Muscle layer of duodenum (tissue), 2 donors: Measurements from ENCODE around the gene EDN2.

Source experiments
- H3K27ac ChIP-seq: one replicate; pipeline ENCODE4 v1.7.0; 2013; ENCODE audit warnings: mild to moderate bottlenecking, low read length
- H3K27me3 ChIP-seq: one replicate; pipeline ENCODE4 v1.7.0; 2013; ENCODE audit warnings: low read depth, mild to moderate bottlenecking, control low read depth, low read length
- H3K36me3 ChIP-seq, 2 donors: one replicate each; pipeline ENCODE4 v1.7.0; 2013; ENCODE audit warnings: low read length in 2 of 2, control low read depth in 1 of 2, mild to moderate bottlenecking in 1 of 2; ENCODE audit not compliant: insufficient read depth in 2 of 2, control insufficient read depth in 1 of 2
- H3K4me1 ChIP-seq, 2 donors: one replicate each; pipeline ENCODE4 v1.7.0; 2013; ENCODE audit warnings: low read length in 2 of 2, mild to moderate bottlenecking in 2 of 2, control low read depth in 1 of 2, moderate library complexity in 1 of 2; ENCODE audit not compliant: insufficient read depth in 2 of 2, control insufficient read depth in 1 of 2
- H3K4me3 ChIP-seq, 2 donors: one replicate each; pipeline ENCODE4 v1.7.0; 2013; ENCODE audit warnings: low read length in 2 of 2, low read depth in 1 of 2, mild to moderate bottlenecking in 1 of 2
- H3K9me3 ChIP-seq, 2 donors: one replicate each; pipeline ENCODE4 v1.7.0; 2013; ENCODE audit warnings: low read length in 2 of 2, control low read depth in 1 of 2, mild to moderate bottlenecking in 1 of 2; ENCODE audit not compliant: control insufficient read depth in 1 of 2
- donor health status: healthy.

EDN2 gene

DNA sequence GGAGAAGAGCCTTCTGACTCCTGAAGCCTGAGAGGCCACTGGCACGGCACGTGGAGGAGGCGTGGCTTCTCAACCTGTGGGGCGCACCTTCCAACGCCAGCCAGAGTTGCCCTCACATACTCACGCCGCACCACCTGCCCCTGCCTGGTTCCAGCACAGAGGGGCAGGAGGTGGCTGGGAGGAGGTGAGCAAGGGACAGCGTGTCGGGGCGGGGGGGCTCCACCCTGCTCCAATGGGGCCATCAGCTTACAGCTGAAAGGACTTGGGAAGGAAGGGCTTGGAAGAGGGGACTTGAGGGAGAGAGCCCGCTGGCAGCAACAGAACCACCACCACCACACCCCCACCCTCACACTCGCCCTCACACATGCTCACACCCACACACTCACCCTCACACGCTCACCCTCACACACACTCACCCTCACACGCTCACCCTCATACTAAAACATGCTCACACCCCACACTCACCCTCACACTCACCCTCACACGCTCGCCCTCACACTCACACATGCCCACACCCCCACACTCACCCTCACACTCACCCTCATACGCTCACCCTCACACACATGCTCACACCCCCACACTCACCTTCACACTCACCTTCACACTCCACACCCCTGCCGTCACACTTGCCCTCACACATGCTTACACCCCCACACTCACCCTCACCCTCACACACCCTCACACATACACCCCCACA, 41.6 kb upstream of the EDN2 start:
- H3K36me3 ChIP-seq = peaks cover 0 to 4% of the 10 kb centered on the region in 2 donors
- H3K4me1 ChIP-seq = no peaks in the 10 kb centered on the region
- H3K9me3 ChIP-seq = no peaks in the 10 kb centered on the region
- H3K27ac ChIP-seq = no peak overlapping the region
- H3K4me3 ChIP-seq = no peak overlapping the region
- no peaks in the 10 kb centered on the region for H3K27me3 ChIP-seq

DNA sequence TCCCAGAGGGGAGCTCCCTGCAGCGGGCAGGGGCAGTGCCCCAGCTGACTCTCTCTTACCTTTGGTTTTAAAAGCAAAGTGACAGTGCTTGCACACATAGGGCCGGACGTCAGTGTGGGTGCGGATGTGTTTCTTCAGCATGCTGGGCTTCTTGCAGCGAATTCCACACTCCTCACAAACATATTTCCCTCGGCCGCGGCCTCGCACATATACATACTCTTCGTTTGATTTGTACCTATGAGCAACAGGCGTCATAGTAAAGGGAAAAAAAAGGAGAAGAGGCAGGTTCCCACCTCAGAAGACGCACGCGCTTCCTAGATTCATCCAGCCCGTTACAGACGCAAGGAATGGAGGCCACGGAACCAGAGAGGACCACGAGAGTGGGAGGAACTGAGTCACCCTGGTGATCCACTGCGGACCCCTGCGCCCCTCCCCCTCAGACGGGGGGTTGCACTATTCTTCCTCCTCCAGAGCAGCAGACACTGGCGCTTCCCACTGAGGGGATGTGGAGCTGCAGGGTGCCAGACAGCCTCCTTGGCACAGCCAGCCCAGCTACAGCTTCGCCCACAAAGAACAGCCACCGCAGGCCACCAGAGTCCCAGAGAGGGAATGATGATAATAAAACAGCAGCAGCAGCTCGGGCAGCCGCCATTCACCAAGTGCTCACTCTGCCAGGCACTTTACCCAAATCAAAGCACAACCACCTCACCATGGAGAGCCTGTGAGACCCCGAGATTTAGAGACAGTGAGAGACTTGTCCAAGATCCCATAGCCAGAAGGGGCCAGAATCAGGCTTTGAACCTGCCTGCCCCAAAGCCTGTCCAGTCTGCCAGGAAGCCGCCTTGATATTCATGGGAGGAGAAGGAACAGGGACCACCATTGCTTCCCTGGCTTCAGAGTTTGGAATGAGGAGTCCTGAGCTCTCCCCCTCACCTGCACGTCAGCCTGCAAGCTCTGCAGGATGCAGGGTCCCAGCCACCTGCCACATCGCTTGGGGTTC, 40.5 kb upstream of the EDN2 start:
- Histone ChIP-seq H3K9me3 (no peaks in the 10 kb centered on the region), H3K27me3 (no peaks in the 10 kb centered on the region), H3K36me3 (peaks cover 0 to 4% of the 10 kb centered on the region in 2 donors)

DNA sequence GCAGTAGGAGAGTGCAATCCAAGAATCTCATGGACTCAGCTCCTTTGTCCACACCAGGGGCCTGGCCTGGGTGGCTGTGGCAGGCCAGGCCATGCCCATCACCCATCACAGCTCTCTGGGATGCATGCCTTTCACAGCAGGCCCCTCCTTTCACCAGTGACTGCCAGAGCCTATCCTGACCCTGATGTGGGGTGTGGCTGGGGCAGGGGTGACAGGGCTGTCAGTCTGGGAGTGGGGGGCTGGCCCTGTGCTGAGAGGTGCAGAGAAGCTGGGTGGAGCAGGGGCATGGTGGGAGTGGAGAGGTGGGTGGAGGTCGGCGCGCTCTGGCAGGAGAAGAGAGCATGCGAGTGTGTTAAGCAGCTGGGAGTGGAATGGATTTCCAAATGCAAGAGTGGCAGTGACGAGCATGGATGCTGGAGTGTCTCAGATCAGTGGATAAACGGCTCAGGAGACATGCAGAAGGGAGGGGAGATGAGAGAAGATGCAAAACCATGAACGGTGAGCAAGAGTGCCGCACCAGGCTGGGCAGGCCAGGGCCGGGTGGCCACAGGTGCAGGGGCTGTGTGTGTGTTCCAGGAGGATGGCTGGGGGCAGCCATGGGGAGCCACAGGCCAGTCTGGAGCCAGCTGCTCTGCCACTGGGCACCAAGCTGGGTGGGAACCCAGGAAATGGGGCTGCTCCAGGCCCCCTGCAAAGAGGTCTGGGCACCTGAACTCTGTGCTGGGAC, 39.6 kb upstream of the EDN2 start:
- Histone ChIP-seq H3K36me3 (peaks cover 0 to 4% of the 10 kb centered on the region in 2 donors), H3K27ac (no peak overlapping the region), H3K9me3 (no peaks in the 10 kb centered on the region), H3K4me3 (no peak overlapping the region), H3K27me3 (no peaks in the 10 kb centered on the region), H3K4me1 (no peaks in the 10 kb centered on the region)

More for the DNA sequence above, 40.5 kb upstream of the EDN2 start:
- no peak overlapping the region for H3K27ac ChIP-seq
- H3K4me3 ChIP-seq = no peak overlapping the region
- no peaks in the 10 kb centered on the region for H3K4me1 ChIP-seq

DNA sequence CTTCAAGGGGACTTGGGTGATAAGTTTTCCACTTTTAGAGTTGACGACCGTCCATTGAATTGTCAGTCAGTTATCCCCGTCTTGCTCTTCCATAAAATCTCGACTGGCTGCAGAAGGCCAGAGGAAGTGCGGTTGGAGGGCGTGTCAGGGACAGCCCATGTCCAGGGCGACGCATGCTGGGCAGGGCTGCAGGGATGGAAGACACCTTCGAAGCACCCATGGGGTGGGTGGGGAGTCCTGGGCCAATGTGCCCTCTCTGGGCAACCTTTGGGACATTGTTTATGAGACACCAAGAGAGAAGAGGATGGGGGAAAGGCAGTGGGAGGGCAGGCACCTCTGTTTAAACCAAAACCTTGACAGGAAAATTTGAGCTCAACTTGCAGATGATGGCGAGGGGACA, 38.6 kb upstream of the EDN2 start:
- peaks cover 0 to 4% of the 10 kb centered on the region in 2 donors for H3K36me3 ChIP-seq
- no peaks in the 10 kb centered on the region for H3K27me3 ChIP-seq
- H3K4me1 ChIP-seq = no peaks in the 10 kb centered on the region
- H3K4me3 ChIP-seq = no peak overlapping the region
- no peak overlapping the region for H3K27ac ChIP-seq
- H3K9me3 ChIP-seq = no peaks in the 10 kb centered on the region

DNA sequence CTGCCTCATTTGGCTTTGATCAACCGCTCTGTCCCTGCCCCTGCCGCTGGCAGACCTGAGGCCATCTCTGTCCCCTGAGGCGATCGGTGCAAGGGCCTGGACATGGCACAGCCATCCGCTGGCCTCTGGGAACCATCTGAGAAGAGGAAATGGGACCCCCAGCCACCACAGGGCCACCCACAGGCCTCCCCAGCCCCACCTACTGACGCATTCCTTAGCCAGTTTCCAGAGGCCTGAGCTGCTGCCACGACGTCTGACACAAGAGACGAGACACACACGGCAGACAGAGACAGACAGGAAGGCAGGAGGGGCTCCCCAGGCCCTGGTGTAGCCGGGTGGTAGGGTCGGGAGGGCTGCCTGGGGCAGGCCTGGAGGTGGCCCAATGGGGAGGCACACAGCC, 37.3 kb upstream of the EDN2 start:
- no peak overlapping the region for H3K4me3 ChIP-seq
- no peak overlapping the region for H3K27ac ChIP-seq
- H3K9me3 ChIP-seq = no peaks in the 10 kb centered on the region
- peaks cover 0 to 4% of the 10 kb centered on the region in 2 donors for H3K36me3 ChIP-seq
- no peaks in the 10 kb centered on the region for H3K27me3 ChIP-seq
- no peaks in the 10 kb centered on the region for H3K4me1 ChIP-seq

DNA sequence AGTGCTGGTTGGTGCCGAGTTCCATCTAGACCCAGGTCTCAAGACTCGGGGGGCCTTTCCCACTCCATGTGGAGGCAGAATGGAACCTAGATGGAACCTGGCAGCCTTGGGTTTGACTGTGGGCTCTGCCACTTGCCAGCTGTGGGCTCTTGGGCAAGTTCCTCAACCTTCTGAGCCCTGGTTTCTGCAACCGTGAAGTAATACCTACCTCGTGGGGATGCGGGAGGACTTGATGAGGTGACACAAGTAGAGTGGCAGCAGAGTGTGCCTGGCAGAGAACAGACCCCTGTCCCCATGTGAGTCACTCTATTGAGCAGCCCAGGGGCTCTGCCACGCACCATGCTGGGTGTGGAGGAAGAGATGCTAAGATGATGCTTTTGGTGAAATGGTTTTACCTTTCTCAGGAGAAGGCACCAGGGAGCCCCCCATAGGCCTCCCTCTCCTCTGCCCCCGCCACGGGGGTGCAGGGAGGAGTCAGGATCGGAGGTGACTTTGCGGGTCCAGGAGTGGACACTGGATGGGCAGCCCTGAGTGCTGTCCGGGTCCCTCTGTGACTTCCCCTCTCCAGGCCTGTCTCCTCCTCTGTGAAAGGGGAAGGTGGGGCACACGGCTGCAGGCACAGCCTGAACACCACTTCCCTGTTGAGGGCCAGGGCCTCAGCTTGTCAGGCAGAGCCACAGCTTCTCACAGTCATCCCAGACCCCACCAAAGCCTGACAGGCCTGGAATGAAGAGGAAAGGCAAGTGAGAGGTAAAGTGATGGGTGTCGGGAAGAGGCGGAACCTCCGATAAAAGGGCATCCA, 36.7 kb upstream of the EDN2 start:
- Histone ChIP-seq H3K4me3 (no peak overlapping the region), H3K36me3 (peaks cover 0 to 4% of the 10 kb centered on the region in 2 donors)

DNA sequence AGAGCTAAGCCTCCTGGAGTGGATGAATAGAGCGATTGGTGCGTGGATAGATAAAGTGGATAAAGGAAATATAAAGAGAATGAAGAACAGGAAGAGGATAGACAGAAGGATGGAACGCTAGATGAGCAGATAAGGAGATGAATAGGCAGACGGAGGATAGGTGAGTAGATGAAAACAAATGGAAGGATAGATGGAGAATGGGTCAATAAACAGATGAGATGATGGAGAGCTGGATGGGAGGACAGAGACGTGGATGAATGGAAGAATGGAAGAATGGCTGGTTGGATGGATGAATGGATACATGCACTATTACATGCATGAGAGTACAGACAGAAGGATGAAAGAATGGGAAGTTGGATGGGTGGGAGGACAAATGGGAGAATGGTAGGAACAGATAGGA, 35.2 kb upstream of the EDN2 start:
- no peaks in the 10 kb centered on the region for H3K27me3 ChIP-seq
- H3K4me3 ChIP-seq = no peak overlapping the region
- no peak overlapping the region for H3K27ac ChIP-seq
- H3K36me3 ChIP-seq = peaks cover 0 to 4% of the 10 kb centered on the region in 2 donors
- peaks cover 4 to 9% of the 10 kb centered on the region in 2 donors for H3K4me1 ChIP-seq
- no peaks in the 10 kb centered on the region for H3K9me3 ChIP-seq

More for the DNA sequence above, 36.7 kb upstream of the EDN2 start:
- H3K27me3 ChIP-seq = no peaks in the 10 kb centered on the region
- H3K9me3 ChIP-seq = no peaks in the 10 kb centered on the region
- no peak overlapping the region for H3K27ac ChIP-seq
- H3K4me1 ChIP-seq = no peaks in the 10 kb centered on the region

DNA sequence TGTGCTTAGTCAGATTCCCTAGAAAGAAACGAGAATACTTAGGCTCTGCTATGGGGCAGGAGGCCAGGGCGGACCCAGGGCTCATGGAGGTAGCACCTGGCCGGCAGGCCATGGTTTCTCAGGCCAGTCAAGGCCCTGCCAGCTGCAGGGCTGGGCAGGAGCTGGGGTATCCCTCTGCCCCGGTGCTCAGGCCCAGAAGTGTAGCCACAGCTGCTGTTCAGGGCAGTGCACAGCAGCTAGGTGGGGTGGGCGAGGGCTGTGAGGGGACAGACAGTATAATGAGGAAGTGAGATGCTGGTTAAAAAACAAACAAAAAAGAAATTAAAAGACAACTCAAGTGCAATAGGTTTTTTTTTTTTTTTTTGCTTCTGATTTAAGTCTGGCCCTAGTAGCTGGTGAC, 34.0 kb upstream of the EDN2 start:
- Histone ChIP-seq H3K27ac (no peak overlapping the region), H3K4me3 (no peak overlapping the region), H3K36me3 (no peaks in the 10 kb centered on the region), H3K4me1 (peaks cover 4 to 9% of the 10 kb centered on the region in 2 donors), H3K27me3 (no peaks in the 10 kb centered on the region), H3K9me3 (no peaks in the 10 kb centered on the region)

DNA sequence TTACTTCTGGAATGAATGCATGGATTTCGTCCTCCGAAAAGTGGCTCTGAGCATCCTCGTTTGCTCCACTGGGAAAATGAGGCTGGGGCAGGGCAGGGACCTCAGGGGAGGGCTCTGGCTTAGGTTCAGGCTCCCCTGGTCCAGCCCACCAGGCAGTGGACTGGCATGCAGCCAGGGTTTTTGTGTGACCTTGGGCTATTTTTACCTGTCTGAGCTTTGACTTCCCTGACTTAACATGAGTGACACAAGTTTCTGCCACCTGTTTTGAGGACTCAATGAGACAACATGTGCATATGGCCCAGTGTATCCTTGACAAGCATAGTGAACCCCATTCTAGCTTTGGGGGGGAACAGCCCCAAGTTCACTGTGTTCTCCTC, 32.6 kb upstream of the EDN2 start:
- Histone ChIP-seq H3K9me3 (no peaks in the 10 kb centered on the region), H3K4me3 (no peak overlapping the region), H3K36me3 (peaks cover 0 to 5% of the 10 kb centered on the region in 2 donors), H3K27me3 (no peaks in the 10 kb centered on the region), H3K27ac (no peak overlapping the region), H3K4me1 (peaks cover 4 to 9% of the 10 kb centered on the region in 2 donors)

DNA sequence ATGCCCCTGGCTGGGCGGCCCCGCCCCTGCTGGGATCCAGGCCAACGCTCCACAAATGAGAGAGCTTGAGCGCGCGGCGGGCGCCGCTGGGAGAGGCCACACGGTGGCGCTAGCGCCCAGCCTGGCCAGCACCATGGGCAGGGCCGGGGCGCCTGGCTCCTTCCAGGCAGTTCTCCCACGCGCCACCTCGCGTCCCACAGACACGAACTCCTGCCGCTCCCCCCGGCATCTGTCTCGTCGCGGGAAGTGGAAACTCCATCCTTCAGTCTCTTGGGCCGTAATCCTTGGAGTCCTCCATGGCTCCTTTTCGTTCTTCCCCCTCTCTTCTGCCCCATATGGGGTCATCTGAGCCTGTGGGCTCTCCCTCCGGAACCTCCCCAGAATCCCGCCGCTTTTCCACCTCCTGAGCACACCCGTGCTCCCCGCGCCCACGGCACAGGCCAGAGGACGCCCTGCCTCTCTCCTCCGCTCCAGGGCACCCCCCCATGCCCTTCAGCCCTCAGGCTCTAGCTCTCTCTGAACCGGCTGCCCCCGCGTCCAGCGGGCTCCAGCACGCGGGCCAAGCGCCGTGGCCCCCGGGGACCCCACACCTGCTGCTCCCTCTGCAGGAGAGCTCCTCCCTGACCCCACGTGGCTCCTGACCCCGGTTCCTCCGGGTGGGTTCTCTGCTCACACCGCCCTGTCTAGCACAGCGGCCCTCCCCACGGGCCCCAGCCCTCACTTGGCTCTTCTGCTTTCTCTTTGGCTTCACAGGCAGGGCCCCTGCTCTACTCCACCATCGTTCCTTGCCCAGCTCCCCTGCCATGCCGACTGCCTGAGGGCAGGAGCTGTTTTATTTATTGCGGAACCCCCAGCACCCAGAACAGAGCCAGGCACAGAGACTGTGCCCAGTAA, 31.9 kb upstream of the EDN2 start:
- H3K36me3 ChIP-seq = peaks cover 0 to 5% of the 10 kb centered on the region in 2 donors
- no peak overlapping the region for H3K27ac ChIP-seq
- H3K4me1 ChIP-seq = peaks cover 4 to 9% of the 10 kb centered on the region in 2 donors
- peak overlapping the region; percentile 55 to 61 for H3K4me3 ChIP-seq
- no peaks in the 10 kb centered on the region for H3K27me3 ChIP-seq
- no peaks in the 10 kb centered on the region for H3K9me3 ChIP-seq
